PC-3 (cell line): ENCODE results near the gene OTOP1.

Experiments used
- EZH2 ChIP-seq: fragments of 300-600 bp; sonication (generic); IDR thresholded peaks from one replicate; pipeline ENCODE4 v1.6.1; 2017; ENCODE audit warnings: antibody characterized with exemption, mild to moderate bottlenecking, low read length; ENCODE audit not compliant: unreplicated experiment
- EZH2phosphoT487 ChIP-seq: fragments of 300-600 bp; sonication (generic); IDR thresholded peaks from 2 replicates; pipeline ENCODE4 v1.6.1; 2018; ENCODE audit warnings: mild to moderate bottlenecking, antibody characterized with exemption, low read length, borderline replicate concordance
- TF ChIP-seq, protein P1 (sequence below): fragments of 300-600 bp; sonication (generic); conservative IDR thresholded peaks from 2 replicates; pipeline ENCODE4 v1.5.1; 2017; ENCODE audit warnings: antibody characterized with exemption, low read depth, mild to moderate bottlenecking, low read length

DNA sequence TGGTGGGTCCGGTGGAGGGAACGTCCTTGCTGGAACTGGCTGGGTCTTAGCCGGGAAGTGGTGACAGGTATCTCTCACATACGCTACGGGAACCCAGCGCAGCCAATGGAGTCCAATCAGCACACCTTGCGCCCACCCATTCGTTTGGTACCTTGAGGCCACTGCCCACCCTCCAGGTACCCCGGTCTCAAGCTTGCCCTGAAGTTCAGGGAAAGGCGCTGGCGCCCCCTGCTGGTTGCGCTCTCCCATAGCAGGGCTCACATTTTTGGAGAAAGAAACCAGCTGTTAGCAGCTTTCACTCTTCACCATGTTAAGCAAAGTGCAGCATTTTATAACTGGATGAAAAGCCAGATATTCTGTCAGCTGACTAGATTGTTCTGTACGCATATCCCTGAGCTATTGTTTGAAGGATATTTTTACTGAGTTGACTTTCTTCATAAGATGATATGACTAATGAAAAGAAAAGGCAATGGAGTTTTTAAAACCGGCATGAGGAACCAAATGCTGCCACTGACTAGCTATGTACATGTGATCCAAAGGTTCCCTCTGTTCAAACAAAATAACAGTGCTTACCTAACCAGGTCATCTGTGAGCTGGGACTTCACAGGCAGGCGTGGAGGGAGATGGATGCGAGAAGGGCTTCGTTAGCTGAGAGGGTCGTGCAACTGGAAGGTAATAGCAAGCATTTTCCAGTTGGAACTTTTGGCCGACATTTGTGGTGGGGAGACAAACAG is 43.7 kb downstream of the OTOP1 start:
- TF ChIP-seq, protein P1, sequence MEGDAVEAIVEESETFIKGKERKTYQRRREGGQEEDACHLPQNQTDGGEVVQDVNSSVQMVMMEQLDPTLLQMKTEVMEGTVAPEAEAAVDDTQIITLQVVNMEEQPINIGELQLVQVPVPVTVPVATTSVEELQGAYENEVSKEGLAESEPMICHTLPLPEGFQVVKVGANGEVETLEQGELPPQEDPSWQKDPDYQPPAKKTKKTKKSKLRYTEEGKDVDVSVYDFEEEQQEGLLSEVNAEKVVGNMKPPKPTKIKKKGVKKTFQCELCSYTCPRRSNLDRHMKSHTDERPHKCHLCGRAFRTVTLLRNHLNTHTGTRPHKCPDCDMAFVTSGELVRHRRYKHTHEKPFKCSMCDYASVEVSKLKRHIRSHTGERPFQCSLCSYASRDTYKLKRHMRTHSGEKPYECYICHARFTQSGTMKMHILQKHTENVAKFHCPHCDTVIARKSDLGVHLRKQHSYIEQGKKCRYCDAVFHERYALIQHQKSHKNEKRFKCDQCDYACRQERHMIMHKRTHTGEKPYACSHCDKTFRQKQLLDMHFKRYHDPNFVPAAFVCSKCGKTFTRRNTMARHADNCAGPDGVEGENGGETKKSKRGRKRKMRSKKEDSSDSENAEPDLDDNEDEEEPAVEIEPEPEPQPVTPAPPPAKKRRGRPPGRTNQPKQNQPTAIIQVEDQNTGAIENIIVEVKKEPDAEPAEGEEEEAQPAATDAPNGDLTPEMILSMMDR: peak; percentile 76
- TF ChIP-seq EZH2: no peak
- TF ChIP-seq EZH2phosphoT487: no peak
